ENCODE data around the gene PHF21A.
"Not testable (repeated sequence)": the region's sequence is repeated elsewhere in the genome, so short reads cannot be mapped to it uniquely, and the experiment has no call there.

PHF21A gene

DNA sequence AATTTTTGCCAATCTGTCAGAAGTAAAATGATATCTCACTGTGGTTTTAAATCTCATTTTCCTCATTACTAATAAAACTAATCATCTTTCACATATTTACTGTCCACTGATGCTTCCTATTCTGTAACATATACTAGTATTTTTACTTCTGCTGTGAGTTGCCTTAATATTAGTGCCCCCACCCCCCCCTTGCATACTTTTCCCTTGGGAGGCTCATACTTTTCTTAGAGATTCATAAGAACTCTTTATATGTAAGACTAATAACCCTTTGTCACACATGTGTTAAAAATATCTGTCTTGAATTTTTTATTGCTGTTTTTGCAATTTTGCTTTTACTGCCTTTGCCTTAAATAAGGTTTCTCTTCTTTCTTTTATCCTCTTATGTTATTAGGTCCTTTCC lies 87.2 kb downstream of the PHF21A start:
- TF ChIP-seq TARDBP (IDR thresholded peaks at IDR 0.05): no peak
- TF ChIP-seq LEF1 (IDR thresholded peaks at IDR 0.05; ENCODE audit: borderline replicate concordance): no peak
- TF ChIP-seq SP1 (IDR thresholded peaks at IDR 0.05): no peak
- TF ChIP-seq FOXM1 (IDR thresholded peaks at IDR 0.05; ENCODE audit: borderline replicate concordance): no peak
- no peak for TF ChIP-seq NFRKB (IDR thresholded peaks at IDR 0.05)
- TF ChIP-seq FOXA1 (IDR thresholded peaks at IDR 0.05): no peak
- no peak for TF ChIP-seq SUZ12 (IDR thresholded peaks at IDR 0.05)
- ChIA-PET POLR2A (no interaction called here), CTCF (no interaction called here)
- no peak for DNase-seq (ENCODE audit: extremely low spot score)

DNA sequence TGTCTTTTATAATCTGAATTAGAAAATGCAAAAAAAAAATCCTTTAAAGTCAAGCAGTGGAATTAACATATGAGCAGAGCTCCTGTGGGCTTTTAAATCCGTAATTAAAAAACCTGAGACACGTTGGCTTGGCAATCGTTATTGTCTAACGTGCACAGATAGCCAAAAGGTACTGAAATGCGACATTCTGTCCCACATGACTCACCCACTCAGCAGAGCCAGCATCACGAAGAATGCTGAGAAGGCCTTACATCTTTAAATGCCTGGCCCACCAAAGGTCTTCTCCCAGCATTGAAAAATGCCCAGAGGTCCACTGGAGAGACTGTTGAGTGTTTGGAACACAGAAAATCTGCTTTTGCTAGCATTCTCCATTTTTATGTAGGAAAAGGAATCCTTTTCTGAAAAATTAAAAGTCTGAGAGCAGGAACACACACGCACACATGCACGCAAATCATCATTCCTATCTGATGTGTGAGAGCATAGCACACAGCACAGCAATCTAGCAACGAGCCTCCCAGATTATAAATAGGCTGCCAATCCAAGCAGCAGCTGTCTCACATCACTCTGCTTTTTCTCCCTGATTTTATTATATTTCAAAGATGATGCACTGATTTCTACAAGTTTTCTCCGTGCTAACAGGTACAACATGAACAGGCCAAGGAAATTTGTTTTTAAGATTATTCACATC lies 94.5 kb downstream of the PHF21A start:
- CTCF ChIA-PET: no interaction called here
- POLR2A ChIA-PET: no interaction called here
- TF ChIP-seq, protein P1, sequence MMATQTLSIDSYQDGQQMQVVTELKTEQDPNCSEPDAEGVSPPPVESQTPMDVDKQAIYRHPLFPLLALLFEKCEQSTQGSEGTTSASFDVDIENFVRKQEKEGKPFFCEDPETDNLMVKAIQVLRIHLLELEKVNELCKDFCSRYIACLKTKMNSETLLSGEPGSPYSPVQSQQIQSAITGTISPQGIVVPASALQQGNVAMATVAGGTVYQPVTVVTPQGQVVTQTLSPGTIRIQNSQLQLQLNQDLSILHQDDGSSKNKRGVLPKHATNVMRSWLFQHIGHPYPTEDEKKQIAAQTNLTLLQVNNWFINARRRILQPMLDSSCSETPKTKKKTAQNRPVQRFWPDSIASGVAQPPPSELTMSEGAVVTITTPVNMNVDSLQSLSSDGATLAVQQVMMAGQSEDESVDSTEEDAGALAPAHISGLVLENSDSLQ (IDR thresholded peaks at IDR 0.05): no peak
- TF ChIP-seq ZNF384 (IDR thresholded peaks at IDR 0.05) (no peak), LEF1 (IDR thresholded peaks at IDR 0.05; ENCODE audit: borderline replicate concordance) (no peak), BHLHE40 (IDR thresholded peaks at IDR 0.05; ENCODE audit: borderline replicate concordance) (no peak), NFRKB (IDR thresholded peaks at IDR 0.05) (no peak), CTBP1 (IDR thresholded peaks at IDR 0.05; ENCODE audit: borderline replicate concordance) (no peak), HDGF (IDR thresholded peaks at IDR 0.05; ENCODE audit: borderline replicate concordance) (no peak), SP1 (IDR thresholded peaks at IDR 0.05) (no peak), FOXM1 (IDR thresholded peaks at IDR 0.05; ENCODE audit: borderline replicate concordance) (no peak), ARNT (IDR thresholded peaks at IDR 0.05) (no peak), TARDBP (IDR thresholded peaks at IDR 0.05) (no peak), SUZ12 (IDR thresholded peaks at IDR 0.05) (no peak), FOXA1 (IDR thresholded peaks at IDR 0.05) (no peak), L3MBTL2 (conservative IDR thresholded peaks at IDR 0.05) (no peak), FOXK2 (IDR thresholded peaks at IDR 0.05) (no peak), ELF4 (IDR thresholded peaks at IDR 0.05) (no peak)
- no peak for DNase-seq (ENCODE audit: extremely low spot score)

DNA sequence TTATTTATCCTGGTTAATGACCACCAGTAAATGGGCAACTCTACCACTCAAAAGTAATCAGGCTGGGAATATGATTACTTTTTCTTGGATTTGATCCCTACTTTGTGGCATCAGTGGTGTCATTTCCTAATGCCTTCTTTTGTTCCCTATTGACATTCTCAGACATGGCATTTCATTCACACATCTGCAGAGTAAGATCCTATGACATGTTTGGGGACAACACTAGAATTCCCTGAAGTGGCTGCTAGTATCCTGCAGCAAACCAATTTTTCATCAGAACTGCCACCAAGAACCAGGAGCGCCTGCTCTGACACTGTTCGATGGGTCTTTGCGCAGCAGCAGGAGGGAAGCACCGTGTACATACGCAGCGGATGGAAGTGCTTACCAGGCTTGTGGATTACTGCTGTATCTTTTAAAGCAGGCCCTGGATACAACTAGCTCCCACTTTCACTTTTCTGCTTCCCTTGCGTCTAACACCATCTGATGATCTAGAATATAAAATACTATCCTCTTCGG lies 101.1 kb downstream of the PHF21A start:
- POLR2A ChIA-PET: no interaction called here
- no peak for TF ChIP-seq FOXK2 (IDR thresholded peaks at IDR 0.05)

DNA sequence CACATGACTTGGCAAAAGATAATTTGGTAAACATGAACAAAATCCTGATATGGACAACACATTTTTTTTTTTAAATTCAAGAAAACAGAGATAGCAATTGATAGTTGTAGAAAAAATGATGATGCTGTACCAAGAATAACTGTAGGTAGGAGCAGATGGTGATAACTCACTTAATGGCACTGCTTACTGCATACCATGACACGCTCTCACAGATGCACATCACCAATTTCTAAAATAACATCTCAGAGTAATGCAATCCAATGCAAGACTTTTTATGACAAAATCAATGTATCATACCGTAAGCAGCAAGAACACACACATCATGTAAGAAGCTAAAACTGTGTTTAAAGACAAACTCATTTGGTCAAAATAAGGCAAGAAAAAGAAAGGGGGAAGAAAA lies 102.6 kb downstream of the PHF21A start:
- DNase-seq (ENCODE audit: extremely low spot score): no peak
- CTCF ChIA-PET: interaction anchor here (1.1 kb wide), 1 partner anchor 53 kb away, joined by 4 read pairs; no protein-coding TSS in a partner anchor
- TF ChIP-seq LEF1 (IDR thresholded peaks at IDR 0.05; ENCODE audit: borderline replicate concordance): no peak
- TF ChIP-seq FOXK2 (IDR thresholded peaks at IDR 0.05): no peak
- no peak for TF ChIP-seq ARNT (IDR thresholded peaks at IDR 0.05)
- TF ChIP-seq, protein P1 (IDR thresholded peaks at IDR 0.05): no peak
- no peak for TF ChIP-seq CTBP1 (IDR thresholded peaks at IDR 0.05; ENCODE audit: borderline replicate concordance)
- no peak for TF ChIP-seq FOXA1 (IDR thresholded peaks at IDR 0.05)
- POLR2A ChIA-PET: no interaction called here

More for the DNA sequence above, 101.1 kb downstream of the PHF21A start:
- CTCF ChIA-PET: no interaction called here
- no peak for DNase-seq (ENCODE audit: extremely low spot score)

DNA sequence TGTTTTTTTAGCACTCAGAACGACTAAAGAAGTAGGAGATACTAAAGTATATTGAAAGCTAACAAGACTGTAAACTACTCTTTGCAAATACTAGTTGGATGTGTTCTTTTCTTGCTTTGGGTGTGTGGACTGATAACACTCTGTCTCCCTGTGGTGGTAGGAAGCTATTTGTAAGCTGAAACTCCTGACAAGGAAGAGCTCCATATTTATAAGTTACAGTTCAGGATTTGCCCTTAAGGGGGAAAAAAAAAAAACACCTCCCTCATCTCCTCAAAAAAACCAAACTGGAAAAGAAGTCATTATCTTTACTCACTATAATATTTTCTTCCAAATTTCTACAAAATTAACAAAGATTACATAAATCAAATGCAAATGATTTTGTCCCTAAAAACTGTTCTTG lies 103.9 kb downstream of the PHF21A start:
- POLR2A ChIA-PET: no interaction called here
- TF ChIP-seq SUZ12 (IDR thresholded peaks at IDR 0.05) (no peak), NFRKB (IDR thresholded peaks at IDR 0.05) (no peak), LEF1 (IDR thresholded peaks at IDR 0.05; ENCODE audit: borderline replicate concordance) (no peak), CTBP1 (IDR thresholded peaks at IDR 0.05; ENCODE audit: borderline replicate concordance) (no peak), ELF4 (IDR thresholded peaks at IDR 0.05) (no peak), BHLHE40 (IDR thresholded peaks at IDR 0.05; ENCODE audit: borderline replicate concordance) (no peak), FOXK2 (IDR thresholded peaks at IDR 0.05) (no peak), FOXM1 (IDR thresholded peaks at IDR 0.05; ENCODE audit: borderline replicate concordance) (no peak), L3MBTL2 (conservative IDR thresholded peaks at IDR 0.05) (no peak), ARNT (IDR thresholded peaks at IDR 0.05) (no peak), ZNF384 (IDR thresholded peaks at IDR 0.05) (no peak), TARDBP (IDR thresholded peaks at IDR 0.05) (no peak), HDGF (IDR thresholded peaks at IDR 0.05; ENCODE audit: borderline replicate concordance) (no peak), SP1 (IDR thresholded peaks at IDR 0.05) (no peak), FOXA1 (IDR thresholded peaks at IDR 0.05) (no peak)
- TF ChIP-seq, protein P1 (IDR thresholded peaks at IDR 0.05): no peak
- no peak for DNase-seq (ENCODE audit: extremely low spot score)
- CTCF ChIA-PET: interaction anchor here (0.6 kb wide), 2 partner anchors 11 to 1760 kb away, joined by 4 read pairs; no protein-coding TSS in a partner anchor

DNA sequence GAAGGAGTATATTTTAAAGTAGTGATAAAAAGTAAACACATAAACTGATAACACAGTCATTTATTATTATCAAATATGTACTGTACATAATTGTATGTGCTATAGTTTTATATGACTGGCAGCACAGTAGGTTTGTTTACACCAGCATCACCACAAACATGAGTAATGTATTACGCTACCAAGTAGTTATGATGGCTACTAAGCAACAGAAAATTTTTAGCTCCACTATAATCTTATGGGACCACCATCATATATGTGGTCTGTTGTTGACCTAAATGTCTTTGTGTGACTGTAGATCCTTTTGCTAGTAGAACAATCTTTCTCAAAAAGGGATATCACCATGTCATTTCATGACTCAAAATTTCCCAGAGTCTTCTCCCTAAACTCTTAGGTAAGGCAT lies 105.3 kb downstream of the PHF21A start:
- TF ChIP-seq, protein P1 (IDR thresholded peaks at IDR 0.05): no peak
- TF ChIP-seq SP1 (IDR thresholded peaks at IDR 0.05) (no peak), CTBP1 (IDR thresholded peaks at IDR 0.05; ENCODE audit: borderline replicate concordance) (no peak), NFRKB (IDR thresholded peaks at IDR 0.05) (no peak), FOXA1 (IDR thresholded peaks at IDR 0.05) (no peak), ARNT (IDR thresholded peaks at IDR 0.05) (no peak), BHLHE40 (IDR thresholded peaks at IDR 0.05; ENCODE audit: borderline replicate concordance) (no peak), TARDBP (IDR thresholded peaks at IDR 0.05) (no peak), ELF4 (IDR thresholded peaks at IDR 0.05) (no peak), HDGF (IDR thresholded peaks at IDR 0.05; ENCODE audit: borderline replicate concordance) (no peak), FOXM1 (IDR thresholded peaks at IDR 0.05; ENCODE audit: borderline replicate concordance) (no peak)
- POLR2A ChIA-PET: no interaction called here
- DNase-seq (ENCODE audit: extremely low spot score): no peak
- CTCF ChIA-PET: interaction anchor here (0.9 kb wide), 1 partner anchor 9 kb away, joined by 3 read pairs; no protein-coding TSS in a partner anchor

DNA sequence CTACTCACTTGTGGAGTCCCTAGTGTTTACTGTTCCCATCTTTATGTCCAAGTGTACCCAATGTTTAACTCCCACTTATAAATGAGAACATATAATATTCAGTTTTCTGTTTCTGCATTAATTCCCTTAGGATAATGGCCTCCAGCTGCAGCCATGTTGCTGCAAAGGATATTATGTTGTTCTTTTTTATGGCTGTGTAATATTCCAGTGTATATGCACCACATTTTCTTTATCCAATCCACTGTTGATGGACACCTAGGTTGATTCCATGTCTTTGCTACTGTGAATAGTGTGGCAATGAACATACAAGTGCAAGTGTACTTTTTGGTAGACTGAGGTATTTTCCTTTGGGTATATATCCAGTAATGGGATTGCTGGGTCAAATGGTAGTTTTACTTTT lies 107.1 kb downstream of the PHF21A start:
- POLR2A ChIA-PET, CTCF ChIA-PET: not testable (repeated sequence)

More for the DNA sequence above, 107.1 kb downstream of the PHF21A start:
- not testable (repeated sequence) for DNase-seq (ENCODE audit: extremely low spot score)
